Stomach (tissue), 4 donors: Measurements from ENCODE around the gene FAM20B.

Experiments
- CTCF ChIP-seq, 7 experiments: fragments of 450-650 bp in 4 of 7; fragments of 200-600 bp in 3 of 7; sonication (generic) in 3 of 7; IDR thresholded peaks; one replicate each; pipeline ENCODE4 v1.5.1; 2016 to 2019; ENCODE audit warnings: antibody characterized with exemption in 7 of 7, control low read depth in 2 of 7, mild to moderate bottlenecking in 1 of 7
- EP300 ChIP-seq: sonication (generic); formaldehyde crosslinking; IDR thresholded peaks from one replicate; pipeline ENCODE4 v1.6.1; 2017; ENCODE audit warnings: antibody characterized with exemption
- POLR2A ChIP-seq, 4 donors: fragments of 450-650 bp; IDR thresholded peaks; one replicate each; pipeline ENCODE4 v1.6.1; 2016; ENCODE audit warnings: antibody characterized with exemption in 4 of 4, control low read depth in 2 of 4, mild to moderate bottlenecking in 1 of 4, moderate library complexity in 1 of 4
- POLR2AphosphoS5 ChIP-seq, 3 donors: sonication (generic); formaldehyde crosslinking; IDR thresholded peaks; one replicate each; pipeline ENCODE4 v1.6.1; 2016; ENCODE audit warnings: antibody characterized with exemption in 3 of 3

- TF ChIP-seq EP300, result no peak
- no peak for TF ChIP-seq POLR2A (IDR thresholded peaks at IDR 0.05)
- TF ChIP-seq CTCF (IDR thresholded peaks at IDR 0.05), result no peak
- no peak for TF ChIP-seq POLR2AphosphoS5 (IDR thresholded peaks at IDR 0.05)
These were observed 15.0 kb upstream of the FAM20B start for GRCh38 chr1:179010671-179011070.
